ENCODE data around the gene SLC35B3.

GRCh38 chr6:8462169-8462568 lies 26.8 kb upstream of the SLC35B3 start:
- TF ChIP-seq POLR2AphosphoS5 (IDR thresholded peaks at IDR 0.05) (no peak), CTCF (IDR thresholded peaks at IDR 0.05 in 8 of 11, conservative IDR thresholded peaks at IDR 0.05 in 3 of 11) (no peak)
